HG02885 (cell line): ENCODE measurements around the gene CSMD2.

Experiments
- ATAC-seq: cut with Tn5 transposase; IDR thresholded peaks from one replicate; pipeline ENCODE4 v1.9.1; 2021; ENCODE audit warnings: mild to moderate bottlenecking; ENCODE audit not compliant: unreplicated experiment, poor library complexity

Gene CSMD2

DNA sequence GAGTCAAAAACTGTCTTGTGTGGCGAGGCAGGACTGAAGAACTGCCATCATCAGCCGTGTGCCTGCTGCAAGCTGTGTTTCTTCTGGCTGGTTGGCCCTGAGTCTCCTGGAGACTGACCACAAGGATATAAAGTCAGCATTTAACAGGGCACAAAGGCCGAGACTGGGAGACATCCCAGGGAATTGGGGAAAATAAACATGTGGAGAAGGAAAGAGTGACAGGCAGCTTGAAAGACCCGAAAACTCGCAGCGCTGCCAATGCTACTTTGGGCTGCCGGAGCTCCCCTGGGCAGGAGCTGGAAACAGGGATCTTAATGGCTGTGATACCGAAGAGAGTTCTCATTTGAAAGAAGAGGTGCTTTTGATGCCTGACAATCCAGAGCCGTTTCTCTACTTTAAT is 426.5 kb downstream of the CSMD2 start:
- no peak for ATAC-seq

DNA sequence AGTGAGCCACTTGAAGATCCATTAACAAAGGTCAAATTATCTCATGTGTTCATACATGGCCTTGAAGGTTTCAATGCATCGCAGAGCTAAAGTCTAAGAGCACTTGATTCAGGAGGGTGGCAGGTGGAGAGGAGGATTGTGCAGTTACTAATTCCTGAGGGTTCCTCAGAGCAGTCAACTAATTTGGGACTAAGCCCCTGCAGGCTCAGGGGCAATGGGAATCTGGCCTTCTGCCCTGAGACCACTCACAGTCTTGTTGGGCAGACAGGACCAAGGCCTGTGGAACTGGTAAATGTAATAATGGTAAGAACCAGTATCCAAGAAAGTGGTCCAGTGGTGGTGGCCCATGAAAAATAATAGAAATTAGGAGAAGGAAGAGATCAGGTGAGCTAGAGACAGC is 428.5 kb downstream of the CSMD2 start:
- ATAC-seq: no peak

DNA sequence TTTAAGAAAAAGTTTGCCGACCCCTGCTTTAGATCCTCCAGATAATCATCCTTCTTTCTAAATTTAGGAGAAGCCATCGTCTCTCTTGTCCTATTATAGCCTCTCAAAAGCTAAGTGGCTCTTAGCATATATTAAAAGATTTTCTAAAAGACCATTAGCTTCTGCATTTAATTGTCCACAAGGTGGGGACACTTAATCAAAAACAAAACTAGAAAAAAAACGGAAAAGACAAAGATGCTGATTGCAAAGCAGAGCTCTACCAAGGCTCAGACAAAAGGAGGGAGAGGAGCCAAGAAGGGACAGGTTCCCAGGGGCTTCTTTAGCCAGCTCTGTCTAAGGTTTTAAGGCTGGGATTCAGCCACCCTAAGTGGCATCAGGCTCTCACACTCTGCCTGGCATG is 429.4 kb downstream of the CSMD2 start:
- no peak for ATAC-seq

DNA sequence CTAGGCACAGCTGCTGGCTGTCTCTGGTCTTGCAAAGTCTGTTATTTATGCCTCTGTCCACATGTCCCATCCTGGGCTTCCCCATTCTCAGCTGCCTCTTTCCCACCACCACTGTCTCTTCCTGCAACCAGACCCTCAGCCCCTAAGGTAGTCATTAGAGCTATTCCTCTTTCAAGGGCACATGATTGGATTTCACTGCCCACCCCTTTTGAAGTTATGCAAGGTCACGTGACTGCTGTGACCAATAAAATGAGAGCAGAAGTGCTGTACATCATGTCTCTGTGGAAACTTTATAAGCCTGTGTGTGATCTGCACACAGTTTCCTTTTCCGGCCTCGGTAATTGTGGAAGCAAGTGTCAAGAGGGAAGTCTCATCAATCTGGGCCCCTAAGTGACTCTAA is 437.7 kb downstream of the CSMD2 start:
- no peak for ATAC-seq

DNA sequence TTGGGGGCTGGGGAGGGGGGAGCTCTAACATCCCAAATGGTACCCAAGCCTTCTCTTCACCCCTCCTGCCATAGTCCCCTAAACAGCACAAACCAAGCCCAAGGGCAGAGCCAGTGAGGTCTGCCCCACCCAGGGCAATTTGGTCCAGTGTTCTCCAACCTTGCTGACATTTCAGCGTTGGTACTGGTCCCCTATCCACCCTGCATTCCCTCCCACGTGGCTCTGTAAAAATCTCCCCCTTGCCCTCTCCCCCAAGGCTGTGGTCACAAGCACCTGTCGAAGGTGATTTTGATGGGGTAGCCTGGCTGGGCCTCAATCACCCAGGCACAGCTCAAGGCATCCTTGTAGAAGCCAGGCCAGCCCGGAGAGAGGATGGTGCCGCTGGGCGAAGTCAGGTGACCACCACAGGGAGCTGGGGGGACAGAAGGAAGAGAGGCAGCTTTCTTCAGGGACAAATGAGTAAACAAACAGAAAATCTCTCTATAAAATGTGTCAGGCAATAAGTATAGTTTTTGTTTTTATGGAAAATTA is 438.7 kb downstream of the CSMD2 start:
- ATAC-seq: no peak

DNA sequence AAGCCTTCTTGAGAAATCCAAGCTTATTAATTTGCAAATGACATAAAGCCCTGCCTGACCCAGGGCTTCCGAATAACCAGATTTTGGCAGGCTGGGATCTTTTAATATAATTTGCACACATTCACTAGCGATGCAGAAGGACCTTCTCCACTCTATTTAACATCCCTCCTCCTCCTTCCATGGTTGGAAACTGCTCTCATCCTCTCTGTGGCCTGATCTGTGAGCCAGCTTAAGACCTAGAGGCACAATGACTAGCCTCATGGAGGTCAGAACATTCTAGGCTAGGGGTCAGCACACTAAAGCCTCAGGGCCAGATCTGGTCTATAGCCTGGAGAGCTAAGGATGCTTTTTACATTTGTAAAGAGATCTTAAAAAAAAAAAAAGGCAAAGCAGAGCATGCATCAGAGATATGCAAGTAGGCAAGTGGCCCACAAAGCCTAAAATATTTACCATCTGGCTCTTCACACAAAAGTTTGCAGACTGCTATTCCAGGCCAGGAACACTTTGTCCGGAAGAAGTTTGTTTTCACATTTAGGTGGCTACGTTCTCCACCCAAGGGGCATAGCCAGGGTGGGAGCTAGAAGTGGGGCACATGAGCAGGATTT is 439.4 kb downstream of the CSMD2 start:
- ATAC-seq: no peak

DNA sequence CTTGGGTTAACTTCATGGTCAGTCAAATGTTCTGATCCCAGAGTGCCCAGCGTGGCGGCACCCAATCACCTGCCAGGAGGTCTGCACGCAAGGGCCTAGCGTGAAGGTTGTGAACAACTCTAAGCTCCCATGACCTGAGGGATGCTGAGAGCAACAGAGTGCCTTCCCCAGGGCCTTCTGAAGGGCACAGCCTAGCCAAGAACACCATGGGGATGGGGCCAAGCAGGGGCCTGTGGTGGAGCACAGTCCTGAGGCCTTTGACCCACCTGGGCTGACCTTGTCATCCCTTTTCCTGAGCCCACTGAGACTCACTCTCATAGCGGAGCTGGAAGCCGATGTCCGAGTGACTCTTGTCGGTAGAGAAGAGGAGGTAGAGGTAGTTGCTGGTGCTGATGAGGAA is 440.0 kb downstream of the CSMD2 start:
- no peak for ATAC-seq

DNA sequence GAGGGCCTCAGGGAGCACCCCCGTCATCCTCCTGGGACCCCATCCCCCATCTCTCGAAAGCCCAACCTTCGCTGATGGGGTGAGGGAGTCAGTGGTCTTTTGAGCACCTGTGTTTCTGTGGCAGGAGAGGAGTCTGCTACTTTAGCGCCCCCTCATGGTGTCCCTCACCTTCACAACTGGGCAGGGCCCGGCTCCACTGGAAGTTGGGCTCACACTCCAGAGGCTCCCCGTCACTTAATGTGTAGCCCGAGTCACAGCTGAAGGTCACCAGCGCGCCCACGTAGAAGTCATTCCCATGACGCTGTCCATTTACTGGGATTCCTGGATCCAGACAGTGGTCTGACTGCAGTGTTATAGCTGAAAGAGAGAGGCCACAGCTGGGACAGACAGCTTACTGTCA is 440.7 kb downstream of the CSMD2 start:
- no peak for ATAC-seq

DNA sequence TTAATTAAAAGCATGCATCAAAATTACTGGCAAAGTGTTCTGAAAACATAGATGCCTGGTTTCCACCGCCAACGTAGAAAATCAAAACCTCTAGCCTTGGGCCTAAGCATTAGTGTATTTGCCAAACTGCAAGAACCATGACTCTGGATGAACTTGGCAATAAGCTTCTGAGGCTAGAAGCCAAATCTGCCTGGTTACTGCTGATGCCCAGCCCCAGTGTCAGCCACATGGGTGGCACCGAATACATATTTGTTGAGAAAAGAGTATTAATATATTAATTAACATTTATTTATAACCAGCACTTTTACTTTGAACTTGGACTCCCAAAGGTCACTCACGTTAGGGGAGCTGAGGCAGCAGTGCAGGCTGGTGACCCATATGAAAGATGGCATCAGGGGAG is 441.8 kb downstream of the CSMD2 start:
- no peak for ATAC-seq

DNA sequence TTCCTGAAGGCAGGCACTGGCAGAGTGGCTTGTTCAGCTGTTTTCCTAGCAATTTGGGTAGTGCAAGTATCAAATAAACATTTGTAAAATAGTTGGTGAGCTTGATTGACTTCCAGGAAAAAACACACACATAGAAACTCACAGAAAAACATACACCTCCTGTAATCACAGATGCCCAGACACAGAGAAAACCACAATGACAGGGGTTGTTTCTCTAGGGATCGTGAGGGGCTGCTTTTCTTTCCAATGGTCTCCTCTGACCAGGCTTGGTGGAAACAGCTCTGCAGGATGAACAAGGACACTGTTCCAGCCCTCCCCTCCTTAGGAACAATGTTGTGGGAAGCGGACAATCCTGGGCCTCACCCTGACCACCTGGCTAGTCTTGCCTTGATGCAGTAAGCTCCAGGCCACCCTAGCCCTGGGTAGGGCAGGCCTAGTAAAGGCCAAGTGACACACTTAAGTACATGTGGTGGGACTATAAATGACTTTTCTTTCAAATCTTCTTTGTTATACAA is 443.7 kb downstream of the CSMD2 start:
- no peak for ATAC-seq

DNA sequence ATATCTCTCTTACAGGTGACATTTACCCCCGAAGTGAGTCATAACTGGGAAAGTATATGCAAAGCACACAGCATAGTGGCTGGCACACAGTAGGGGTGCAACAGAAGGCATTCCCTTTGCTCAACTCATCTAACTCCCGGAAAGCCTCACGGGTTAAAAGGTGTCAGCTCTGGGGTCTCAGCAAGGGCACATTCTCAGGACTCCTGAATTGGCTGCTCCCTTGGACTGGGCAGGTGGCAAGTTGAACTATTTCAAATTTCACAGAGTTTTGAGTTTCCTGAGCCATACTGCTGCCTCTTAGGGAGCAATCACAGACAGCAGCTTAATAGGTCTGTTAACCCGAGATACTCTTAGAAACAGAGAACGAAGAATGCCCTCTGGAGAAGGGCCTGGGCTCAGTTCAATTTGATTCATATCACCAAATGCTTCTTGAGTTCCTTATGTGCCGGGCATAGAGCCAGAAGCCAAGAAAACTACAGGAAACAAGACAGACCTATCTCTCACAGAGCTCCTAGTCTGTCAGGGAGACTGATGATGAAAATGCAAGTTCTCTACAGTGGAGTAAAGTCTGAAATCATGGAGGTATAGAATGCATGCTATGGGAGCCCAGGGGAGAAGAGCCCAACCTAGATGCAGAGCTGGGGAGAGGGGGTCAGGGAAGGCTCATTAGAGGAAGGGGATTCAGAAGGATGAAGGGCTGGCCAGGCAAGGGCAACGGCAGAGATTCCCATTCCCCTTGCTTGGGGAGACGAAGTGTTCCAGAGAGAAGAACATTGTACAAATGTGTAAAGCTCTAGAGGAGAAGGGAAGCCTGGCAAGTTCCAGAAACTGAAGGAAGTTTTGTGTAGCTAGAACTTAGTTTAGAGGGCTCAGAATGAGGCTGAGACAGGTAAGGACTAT is 445.0 kb downstream of the CSMD2 start:
- no peak for ATAC-seq

DNA sequence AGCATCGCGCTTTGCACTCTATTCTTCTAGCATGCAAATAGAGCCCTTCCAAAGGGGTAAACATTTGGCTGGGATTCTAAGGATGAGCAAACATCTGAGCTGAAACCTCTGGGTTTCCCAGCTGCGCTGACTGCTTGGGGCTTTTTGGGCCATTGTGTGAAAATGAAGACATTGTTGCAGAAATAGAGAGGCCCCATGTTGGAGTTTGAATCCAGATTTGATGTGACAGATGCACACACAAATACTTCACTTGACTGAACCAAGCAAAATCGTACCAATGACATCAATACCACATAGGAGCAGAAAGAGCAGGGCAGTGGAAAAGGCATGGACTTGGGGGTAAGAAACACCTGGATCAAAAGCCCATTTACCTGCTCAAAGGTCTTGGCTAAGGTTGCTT is 445.7 kb downstream of the CSMD2 start:
- ATAC-seq: no peak

DNA sequence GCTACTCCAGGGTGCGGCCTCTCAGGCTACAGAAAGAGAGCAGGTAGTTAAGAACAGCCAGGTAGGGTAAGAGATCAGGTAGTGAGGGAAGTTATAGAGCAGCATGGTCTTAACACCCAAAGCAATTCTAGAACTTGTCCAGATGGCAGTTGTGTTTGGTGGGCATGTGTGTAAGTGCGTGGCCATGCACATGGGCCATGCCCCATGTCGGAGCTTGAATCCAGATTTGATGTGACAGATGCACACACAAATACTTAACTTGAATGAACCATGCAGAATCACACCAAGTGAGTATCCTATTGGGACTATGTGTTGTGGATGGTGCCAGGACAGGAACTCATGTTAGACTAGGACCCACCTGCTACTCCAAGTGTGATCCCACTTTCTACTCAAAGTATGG is 446.8 kb downstream of the CSMD2 start:
- no peak for ATAC-seq

DNA sequence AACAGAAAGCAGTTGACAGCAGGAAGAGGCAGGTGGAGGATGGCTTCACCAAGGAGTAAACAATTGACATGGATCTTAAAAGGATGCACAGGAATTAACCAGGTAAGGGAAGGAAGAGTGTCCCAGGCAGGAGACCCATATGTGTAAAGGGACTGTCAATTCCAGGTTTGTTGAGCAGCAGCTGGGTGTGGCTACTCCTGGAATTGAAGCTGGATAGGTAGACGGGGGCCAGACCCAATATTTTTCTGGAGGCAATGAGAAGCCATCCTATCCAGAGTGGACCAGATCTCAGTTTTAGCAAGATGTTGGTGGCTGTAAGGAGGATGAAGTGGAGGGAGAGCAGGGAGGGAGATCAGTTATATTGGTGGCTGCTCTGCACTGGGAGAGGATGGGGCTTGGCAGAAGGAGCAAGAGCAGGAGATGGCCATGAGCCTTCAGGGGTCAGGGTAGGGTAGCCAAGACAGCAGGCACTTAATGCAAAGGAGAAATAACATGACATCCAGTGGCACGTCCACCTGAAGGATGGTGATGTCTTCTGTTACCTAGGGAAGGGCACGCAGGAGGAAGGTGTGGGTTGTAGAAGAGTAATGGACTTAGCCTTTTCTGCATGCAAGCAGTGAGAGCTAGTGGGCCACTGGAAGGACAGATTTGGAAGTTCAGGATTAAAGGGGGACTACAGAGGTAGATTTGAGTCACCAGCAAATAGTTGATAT is 447.9 kb downstream of the CSMD2 start:
- ATAC-seq: no peak

DNA sequence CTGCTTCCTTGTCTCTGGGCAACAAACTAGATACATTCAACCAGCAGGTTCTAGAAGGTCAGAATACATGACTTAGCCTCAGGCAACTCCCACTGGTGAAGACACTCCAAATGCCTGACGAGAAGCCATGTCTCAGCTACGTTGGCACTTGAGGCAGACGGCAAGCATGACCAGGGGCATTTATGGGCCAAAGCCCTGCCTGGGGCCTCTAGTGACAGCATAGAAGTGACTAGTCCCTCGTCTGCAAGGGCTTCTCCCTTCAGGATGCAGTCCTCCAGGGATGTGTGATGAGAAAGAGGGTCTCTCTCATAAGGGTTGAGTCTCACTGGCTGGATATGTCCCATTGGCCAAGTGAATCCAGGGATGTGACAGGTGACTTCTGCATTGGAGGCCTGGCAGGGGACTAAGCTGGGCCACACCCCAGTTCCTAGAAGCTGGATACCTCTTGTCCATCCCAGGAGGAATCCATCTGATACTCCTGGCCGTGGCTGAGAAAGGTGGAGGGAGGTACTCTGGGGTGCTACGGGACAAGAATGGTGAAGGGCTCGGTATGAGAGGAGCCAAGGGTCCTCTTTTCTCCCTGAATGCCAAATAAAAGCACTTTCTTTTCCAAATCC is 449.7 kb downstream of the CSMD2 start:
- no peak for ATAC-seq

DNA sequence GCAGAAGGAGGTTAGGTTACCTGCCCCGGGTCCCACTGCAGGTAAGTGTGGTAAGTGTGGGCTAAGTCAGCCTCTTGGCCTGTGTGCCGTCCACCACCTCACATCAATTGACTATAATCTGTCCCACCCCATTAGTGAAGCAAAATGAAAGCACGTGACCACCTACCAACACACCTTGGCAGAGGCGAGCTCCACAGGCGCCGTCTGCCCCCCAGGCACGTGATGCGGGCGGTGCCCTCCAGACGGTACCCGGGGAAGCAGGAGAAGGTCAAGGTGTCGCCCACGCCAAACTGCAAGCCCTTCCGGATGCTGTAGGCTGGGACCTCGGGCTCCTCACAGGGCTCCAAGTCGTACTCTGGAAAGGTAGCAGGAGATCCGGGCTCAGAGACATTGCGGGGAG is 450.6 kb downstream of the CSMD2 start:
- no peak for ATAC-seq

DNA sequence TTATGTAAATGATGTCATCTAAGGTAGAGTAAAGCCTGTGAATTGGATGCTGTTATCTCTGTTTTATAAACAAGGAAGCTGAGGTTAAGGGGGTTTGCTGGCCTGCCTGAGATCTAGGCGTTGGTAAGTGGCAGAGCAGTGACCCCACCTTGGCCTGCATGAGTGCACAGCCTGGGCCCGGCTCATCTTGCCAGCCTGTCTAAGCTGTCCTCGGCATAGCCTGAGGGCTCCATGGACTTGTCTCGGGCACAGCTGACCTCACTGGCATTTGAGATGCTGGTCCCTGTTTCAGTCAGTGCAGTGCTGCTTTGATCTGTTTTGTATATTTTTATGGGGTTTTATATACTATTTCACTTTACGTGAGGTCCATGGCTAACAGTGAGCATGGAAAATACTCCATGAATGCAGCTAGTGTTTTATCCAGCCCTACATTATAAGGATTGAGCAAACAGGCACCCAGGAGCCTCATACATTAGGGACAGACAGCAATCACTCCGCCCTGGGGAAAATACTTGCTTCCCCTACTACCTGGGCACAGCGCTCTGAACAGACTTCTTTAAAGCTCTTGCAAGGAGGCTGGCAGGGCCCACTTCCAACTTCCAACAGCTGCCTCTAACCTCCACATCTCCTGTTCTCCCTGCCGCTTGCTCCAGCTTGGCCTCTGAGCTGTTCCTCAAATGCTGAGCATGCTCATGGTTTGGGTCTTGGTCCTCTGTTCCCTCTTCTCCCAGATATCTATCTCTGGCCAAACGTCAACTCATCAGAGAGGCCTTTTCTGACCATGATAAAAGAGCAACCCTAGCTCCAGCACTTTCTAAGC is 451.8 kb downstream of the CSMD2 start:
- ATAC-seq: no peak

DNA sequence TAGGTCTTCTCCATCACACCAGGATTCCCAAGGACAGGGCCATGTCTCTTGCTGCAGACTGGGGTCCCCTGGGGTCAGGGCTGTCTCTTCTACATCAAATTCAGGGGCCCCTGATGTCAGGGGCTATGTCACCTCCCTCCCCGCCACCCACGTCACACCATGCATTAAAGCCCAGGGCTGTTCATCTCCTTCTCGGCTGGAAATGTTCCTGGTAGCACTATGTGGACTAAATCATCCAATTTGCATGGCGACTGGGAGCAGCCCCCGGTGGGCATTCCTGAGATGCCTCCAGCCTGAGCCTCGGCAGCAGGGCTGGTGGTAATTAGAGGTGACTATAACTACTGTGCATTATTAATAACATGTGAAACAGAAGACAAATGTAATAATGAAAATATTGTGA is 452.8 kb downstream of the CSMD2 start:
- ATAC-seq: no peak

DNA sequence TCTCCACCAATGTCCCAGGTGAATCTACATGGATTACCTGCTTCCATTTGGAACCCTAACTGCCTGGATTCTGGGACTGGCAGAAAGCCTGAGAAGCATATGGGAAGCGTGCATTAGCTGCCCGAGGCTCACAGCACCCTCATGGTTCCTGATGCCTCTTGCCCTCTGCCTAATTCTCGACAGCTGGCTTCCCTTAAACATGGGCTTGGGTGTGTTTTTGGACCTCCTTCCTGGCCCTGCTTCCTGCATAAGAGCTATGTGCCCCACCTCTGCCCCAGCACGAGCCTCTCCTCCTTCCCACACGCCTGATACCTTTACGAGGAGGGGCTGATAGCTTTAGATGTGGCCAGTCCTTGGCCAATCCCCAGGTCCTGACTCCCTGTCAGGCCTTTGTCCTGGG is 453.5 kb downstream of the CSMD2 start:
- ATAC-seq: no peak

DNA sequence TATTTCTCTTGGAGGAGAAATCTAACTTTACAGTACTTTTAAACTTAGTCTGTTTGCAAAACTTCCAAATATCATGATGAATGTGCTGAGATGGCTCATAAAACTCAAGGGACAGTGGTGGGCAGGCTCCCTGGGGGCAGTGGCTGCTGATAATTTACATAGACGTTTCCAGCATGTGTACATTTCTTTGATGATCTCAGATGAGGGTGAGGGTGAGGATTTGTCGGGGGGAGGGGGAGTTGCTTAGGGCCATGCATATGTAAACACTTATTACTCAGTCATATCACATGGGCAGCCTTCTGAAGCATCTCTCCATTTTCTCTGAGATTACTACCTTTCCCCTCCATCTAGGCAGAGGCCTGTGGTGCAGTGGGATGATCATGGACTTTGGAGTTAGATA is 454.1 kb downstream of the CSMD2 start:
- ATAC-seq: no peak
